GM18868 (cell line): Measurements from ENCODE around the gene C8A.

Experiments
- ATAC-seq: cut with Tn5 transposase; IDR thresholded peaks from one replicate; pipeline ENCODE4 v1.9.1; 2021; ENCODE audit warnings: mild to moderate bottlenecking, moderate library complexity; ENCODE audit not compliant: unreplicated experiment

Gene C8A

GRCh38 chr1:56923201-56923600 lies 68.6 kb downstream of the C8A start:
- ATAC-seq, result no peak

- ATAC-seq, result no peak
These were observed 69.5 kb downstream of the C8A start for GRCh38 chr1:56924116-56924515.

- no peak for ATAC-seq
These were observed 70.6 kb downstream of the C8A start for GRCh38 chr1:56925193-56925592.

DNA sequence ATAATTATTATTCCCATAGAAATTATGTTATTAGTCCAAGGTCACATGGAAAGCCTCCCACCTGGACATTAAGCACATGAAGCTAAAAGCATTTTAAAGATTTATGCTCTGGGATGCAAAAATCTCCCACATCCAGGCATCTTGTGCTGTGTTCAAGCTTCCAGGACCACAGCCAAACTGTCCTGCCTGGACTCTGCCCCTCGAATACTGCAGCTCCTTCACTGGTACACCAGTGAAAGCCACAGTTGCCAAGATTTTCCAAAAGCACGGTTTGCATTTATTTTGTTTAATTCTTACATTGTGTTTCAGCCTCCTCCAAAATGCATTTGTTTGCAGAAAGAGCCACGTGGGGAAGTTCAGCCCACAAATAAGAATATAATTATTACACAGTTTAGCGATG lies 72.6 kb downstream of the C8A start:
- no peak for ATAC-seq

DNA sequence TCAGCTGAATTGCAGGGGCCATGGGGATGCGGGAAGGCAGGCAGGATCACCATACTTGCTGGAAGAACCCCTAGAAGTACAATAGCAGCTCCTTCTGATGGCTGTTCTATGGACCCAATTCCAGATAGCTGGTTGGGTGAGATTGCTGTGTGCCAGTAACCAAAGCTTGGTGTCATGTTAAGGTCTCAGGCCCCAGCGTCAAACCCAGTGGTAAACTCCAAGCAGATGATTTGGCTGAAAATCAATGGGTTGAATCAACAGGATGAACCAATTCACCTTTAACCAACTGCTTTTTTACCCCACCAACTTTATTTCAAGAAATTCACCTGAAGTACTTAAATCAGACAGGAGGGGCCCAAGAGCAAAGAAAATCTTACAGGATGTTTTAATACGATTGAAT lies 73.4 kb downstream of the C8A start:
- ATAC-seq, result no peak

DNA sequence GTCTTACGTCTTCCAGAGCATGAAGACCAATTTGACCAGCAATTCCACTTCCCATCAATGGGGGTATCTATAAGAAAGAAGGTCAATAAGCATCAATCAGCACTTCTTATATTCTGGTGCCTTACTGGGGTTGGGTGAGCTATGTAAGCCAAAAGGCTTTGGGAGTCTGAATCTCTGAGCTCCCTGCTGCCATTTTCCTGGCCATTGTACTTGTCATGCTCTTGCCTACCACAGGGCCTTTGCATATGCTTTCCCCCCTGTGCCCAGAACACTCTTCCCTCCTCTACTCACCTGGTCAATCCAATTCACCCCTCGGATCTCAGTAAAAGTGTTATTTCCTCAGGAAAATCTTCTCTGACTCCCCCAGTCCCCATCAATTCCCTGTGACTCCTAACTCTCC lies 74.9 kb downstream of the C8A start:
- ATAC-seq, result no peak

DNA sequence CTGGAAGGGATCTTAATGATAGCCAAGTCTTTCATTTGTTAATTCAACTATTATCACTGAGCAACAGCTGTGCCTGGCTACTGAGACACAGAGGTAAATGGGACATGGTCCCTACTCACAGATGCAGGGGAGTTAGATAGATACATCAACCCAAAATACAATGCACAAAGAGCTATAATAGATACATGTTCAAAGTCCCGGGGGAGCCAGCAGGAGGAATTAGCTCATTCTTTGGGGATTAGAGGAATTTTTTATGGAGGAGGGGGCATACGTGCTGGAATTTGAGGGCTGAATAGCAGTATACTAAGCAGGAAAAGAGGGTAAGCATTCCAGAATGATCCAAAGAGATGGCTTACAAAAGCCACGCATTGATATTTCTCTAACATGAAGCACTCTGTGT lies 76.6 kb downstream of the C8A start:
- no peak for ATAC-seq

DNA sequence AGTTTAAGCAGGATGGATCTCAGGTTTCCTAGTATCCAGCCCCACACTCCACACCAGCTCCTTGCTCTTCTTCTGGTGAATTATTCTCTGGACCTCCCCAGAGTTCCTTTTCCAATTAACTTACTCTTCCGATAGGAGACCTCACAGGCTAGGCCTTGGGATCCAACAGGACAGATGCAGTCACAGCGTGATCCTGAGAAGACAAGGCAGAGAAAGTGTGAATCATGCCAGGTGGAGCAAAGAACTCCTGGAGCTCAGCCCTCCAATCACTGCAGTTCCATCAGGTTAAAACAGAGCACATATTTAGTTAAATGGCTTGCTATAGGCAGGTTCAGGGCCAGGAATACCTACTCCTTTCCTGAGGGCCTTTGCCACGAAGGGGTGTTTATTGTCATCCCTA lies 77.1 kb downstream of the C8A start:
- ATAC-seq, result no peak

DNA sequence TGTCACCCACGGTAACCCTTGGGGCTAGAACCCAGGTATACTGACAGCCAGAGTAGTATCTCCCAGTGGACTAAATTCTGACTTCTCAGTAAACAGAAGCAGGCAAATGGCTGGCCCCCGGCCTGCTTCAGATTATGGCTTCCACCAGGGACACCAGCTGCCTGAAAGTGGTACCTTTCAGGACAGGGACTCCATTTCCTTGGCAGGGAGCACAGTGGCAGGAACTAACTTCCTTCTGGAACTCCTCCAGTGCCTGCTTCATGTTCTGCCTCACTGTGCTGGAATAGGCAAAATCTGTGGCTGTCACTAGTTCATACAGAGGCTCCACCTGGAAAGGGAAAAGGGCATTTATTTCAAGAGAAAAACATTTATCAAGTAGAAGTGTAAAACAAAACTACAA lies 78.6 kb downstream of the C8A start:
- ATAC-seq, result no peak

- ATAC-seq, result no peak
These were observed 79.0 kb downstream of the C8A start for GRCh38 chr1:56933606-56934005.

GRCh38 chr1:56934430-56935060 lies 79.9 kb downstream of the C8A start:
- no peak for ATAC-seq

DNA sequence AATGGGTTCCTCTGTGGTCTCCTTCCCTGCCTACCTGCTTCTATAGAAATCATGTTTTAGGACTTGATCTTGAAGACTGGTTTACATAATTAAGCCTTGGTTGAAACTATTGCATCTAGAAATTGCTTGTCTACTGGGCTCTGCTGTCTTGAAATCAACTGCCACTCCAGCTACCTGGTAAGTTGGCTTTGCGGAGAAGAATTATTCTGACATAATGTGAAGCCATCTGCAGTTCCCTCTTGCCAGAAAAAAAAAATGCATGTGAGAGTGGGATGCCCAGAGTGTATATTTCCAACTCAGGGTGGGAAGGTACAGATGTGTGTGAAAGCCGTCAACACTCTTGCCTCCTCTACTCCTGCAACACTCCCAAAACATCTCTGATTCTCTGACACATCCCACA lies 84.0 kb downstream of the C8A start:
- no peak for ATAC-seq

GRCh38 chr1:56939209-56939608 lies 84.6 kb downstream of the C8A start:
- no peak for ATAC-seq

DNA sequence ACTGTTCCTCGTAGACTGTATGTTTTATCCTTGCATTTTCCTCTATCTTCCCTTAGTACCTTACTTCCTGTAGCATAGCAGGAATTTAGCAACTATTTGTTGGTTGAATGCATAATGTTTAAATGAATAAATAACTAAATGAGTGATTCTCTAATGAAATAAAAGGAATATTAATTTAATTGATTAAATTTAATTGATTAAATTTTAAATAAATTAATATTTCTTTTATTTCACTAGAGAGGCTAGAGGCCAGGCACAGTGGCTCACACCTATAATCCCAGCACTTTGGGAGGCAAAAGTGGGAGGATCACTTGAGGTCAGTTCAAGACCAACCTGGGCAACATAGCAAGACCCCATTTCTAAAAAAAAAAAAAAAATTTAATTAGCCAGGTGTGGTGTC lies 85.4 kb downstream of the C8A start:
- no peak for ATAC-seq

DNA sequence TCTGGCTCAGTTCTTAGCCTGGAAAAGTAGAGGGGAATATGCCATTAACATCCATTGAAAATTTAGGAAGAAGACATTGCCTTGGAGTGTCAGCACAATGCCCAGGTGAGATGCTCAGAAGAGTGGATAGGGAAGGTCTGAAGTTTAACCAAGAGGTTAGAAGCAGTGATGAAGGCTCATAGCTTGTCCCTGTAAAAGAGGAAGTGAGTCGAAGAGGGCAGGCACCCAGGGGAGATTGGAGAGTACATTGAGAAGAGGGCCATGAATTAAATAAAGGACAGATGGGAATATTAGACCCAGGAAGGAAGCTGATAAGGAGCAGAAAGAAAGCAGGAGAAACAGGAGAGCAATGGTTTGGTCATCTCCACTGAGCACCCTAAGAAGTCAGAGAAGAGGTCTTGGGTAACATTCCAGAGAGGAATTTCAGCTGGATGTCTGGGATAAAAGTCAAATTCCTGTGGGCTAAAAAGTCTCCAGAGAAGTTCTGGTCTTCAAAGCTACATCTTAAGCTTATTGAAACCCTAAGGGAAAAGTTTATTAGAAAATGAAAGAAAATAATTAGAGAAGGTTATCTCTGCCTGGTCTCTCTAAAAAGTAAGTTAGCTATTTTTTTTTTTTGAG lies 93.9 kb downstream of the C8A start:
- ATAC-seq, result no peak

- ATAC-seq, result no peak
These were observed 97.9 kb downstream of the C8A start for GRCh38 chr1:56952501-56952900.

DNA sequence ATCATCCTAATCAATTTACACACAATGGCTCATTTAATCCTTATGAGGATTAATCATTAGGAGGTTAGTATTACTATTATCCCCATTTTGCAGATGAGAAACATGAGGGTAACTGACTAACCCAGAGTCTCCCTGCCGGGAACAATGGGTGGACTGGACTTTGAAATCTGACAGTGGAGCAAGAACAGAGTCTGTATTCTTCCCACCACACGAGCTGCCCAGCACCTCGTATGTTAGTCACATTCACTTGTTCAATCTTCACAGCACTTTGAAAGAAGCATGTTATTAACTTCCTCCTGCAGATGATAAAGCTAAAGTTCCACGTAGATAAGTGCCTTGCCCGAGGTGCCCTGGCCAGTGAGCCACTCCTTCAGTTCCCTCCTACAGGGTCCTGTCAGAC lies 98.8 kb downstream of the C8A start:
- no peak for ATAC-seq

GRCh38 chr1:56954664-56955063 lies 100.1 kb downstream of the C8A start:
- ATAC-seq, result no peak

DNA sequence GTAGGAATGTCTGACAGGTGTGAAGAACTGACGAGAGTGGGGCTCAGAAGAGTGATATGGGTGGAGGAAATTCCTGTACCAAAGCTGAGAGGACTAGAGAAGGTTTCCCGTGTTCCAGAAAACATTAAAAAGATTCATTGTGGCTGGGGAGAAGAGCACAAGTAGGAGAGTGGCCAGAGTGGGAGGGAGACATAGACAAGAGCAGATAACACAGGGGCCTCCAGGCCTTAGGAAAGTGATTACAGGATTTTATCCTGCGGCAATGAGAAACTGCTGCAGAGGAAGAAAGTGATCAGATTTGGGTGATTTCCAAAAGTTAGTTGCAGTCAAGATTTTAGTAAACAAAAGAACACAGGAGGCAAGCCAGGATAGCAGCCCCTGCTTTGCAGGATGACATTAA lies 103.3 kb downstream of the C8A start:
- no peak for ATAC-seq

DNA sequence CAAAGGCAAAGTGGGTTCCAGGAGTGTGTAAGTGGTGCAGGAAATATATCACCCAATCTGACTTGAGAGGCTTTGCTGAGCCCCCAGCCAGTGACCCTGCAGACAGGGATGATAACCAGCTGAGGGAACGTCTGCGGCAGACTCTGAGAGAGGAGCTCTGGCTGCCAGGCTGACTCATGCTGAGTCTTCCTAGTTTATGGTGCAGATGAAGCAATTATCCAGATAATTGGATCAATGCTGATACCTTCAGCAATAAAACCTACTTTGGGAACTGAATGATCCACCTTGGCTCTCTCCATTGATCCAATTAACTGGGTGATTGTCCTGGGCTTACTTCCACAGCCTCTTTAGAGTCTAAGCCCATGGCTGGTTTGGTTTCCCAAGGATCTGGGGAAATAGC lies 103.9 kb downstream of the C8A start:
- ATAC-seq, result no peak

DNA sequence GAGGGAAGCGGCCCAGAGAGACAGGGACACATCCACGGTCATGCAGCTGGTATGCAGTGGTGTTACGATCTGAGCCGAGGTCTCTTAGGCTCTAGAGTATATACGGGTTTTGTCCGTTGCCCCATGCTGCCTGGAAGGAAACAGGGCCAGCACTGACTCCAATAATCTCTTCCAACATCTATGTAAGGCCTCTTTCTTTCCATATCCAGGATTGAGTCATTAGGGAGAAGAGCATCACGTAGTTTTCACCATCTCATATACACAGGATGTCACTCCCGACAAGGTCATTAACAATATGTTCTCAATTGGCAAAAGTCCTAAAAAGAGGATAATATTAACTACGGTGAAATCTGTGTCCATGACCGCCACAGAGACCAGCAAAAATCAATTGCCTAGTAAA lies 106.8 kb downstream of the C8A start:
- ATAC-seq, result no peak

DNA sequence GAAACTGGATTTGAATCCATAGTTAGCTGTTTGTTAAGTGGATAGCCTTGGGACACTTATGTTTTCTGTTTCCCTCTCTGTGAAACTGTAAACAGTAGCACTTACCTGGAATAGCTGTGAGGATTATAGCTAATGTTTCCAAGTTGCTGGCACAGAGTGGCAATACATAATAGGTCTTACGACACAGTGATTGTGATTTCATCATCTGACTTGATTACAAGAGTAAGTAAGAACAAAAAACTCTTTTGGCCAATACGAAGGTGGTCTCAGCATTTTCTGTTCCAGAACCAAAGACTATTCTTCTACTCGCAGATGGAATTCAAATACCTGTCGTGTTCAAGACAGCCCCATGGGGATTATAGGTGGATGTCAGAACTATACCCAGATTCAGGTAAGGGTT lies 109.1 kb downstream of the C8A start:
- no peak for ATAC-seq

GRCh38 chr1:56964349-56965017 lies 109.9 kb downstream of the C8A start:
- no peak for ATAC-seq
